ENCODE data around the gene SPEG.

SPEG gene

DNA sequence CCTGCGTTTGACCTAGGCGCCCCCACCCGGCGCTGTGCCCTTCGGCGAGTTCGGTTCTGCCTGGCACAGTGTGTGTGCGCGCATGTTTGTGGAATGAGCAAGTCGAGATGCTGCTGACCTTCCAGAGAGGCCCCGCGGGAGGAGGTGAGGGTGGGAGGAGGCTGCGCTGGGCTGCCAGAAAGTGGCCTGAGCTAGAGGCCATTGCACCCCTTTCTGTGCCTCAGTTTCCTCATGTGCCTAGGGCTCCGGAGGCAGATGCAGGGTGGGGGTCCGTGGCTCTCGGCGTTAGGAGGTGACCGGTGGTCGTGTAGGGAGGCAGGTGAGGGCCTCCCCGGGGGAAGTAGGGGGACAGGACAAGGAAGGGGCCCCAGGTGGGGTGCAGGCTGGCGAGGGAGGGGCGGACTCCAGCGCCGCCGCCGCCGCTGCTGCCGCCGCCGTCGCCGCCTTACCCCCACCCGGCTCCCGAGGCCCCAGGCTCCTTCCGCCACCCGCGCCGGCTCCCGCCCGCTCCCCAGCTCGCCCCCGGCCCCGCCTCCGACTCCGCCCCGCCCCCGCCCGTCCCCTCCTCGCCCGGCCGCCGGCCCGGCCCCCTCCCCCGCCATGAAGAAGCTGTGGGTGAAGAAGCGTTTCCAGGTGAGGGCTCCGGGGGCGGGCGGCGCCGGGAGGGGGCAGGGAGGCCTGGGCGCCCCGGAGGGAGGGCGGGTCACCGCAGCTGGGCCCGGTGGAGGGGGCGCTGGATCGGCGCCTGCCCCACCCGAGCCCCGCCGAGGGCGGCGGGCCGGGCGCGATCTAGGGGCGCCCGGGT lies 7.0 kb downstream of the SPEG start:
- H3K4me3 ChIP-seq (ENCODE audit: low read depth, low read length) = peak overlapping the region; percentile 63
- no peaks in the 10 kb centered on the region for H3K9me3 ChIP-seq
- TF ChIP-seq, protein P1, sequence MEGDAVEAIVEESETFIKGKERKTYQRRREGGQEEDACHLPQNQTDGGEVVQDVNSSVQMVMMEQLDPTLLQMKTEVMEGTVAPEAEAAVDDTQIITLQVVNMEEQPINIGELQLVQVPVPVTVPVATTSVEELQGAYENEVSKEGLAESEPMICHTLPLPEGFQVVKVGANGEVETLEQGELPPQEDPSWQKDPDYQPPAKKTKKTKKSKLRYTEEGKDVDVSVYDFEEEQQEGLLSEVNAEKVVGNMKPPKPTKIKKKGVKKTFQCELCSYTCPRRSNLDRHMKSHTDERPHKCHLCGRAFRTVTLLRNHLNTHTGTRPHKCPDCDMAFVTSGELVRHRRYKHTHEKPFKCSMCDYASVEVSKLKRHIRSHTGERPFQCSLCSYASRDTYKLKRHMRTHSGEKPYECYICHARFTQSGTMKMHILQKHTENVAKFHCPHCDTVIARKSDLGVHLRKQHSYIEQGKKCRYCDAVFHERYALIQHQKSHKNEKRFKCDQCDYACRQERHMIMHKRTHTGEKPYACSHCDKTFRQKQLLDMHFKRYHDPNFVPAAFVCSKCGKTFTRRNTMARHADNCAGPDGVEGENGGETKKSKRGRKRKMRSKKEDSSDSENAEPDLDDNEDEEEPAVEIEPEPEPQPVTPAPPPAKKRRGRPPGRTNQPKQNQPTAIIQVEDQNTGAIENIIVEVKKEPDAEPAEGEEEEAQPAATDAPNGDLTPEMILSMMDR (IDR thresholded peaks at IDR 0.05; ENCODE audit: low read depth, low read length) = no peak
- no peaks in the 10 kb centered on the region for H3K27me3 ChIP-seq
- H3K4me1 ChIP-seq = peaks cover 28% of the 10 kb centered on the region
- H3K36me3 ChIP-seq = peaks cover 8% of the 10 kb centered on the region; the same call in 1 of the 2 replicates
- peak; percentile 82 for DNase-seq

DNA sequence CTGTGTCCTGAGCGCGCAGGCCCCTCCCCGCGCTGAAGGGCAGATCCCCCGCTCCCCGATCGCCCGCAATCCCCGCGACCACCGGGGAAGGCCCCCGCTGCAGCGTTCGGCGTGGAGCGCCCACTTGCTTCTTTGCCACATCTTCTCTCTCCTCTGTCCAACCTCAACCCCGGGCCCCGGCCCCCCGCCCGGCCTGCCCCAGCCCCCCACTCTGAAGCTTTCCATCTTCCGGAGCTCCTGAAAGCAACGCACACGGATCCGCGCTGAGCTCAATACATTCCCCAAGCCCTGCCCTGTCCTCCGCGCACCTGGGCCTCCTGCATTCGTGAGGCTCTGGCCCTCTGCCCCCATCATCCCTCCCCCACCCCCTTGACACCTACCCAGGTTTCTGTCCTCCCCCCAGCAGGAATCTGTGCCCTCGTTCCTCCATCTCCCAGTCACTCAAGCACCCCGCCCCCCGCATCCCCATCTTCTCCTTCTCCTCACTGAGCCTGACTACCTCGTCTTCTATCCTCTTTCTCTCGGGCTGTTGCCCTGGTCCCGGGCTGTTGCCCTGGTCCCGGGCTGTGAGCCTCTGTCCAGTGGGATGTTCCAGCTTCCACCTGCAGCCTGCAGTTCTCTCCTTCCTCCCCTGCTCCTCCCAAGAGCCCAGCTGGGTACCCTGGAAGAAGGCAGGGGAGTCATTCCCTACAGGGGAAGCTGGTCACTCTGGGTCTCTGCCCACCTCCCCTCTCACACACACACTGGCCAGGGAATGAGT lies 7.8 kb downstream of the SPEG start:
- TF ChIP-seq, protein P1 (IDR thresholded peaks at IDR 0.05; ENCODE audit: low read depth, low read length) = no peak
- Histone ChIP-seq H3K9me3 (no peaks in the 10 kb centered on the region), H3K27me3 (no peaks in the 10 kb centered on the region), H3K4me3 (ENCODE audit: low read depth, low read length) (peak overlapping the region; percentile 56), H3K36me3 (peaks cover 8% of the 10 kb centered on the region; the same call in 1 of the 2 replicates), H3K4me1 (peaks cover 32% of the 10 kb centered on the region)
- DNase-seq = no peak

DNA sequence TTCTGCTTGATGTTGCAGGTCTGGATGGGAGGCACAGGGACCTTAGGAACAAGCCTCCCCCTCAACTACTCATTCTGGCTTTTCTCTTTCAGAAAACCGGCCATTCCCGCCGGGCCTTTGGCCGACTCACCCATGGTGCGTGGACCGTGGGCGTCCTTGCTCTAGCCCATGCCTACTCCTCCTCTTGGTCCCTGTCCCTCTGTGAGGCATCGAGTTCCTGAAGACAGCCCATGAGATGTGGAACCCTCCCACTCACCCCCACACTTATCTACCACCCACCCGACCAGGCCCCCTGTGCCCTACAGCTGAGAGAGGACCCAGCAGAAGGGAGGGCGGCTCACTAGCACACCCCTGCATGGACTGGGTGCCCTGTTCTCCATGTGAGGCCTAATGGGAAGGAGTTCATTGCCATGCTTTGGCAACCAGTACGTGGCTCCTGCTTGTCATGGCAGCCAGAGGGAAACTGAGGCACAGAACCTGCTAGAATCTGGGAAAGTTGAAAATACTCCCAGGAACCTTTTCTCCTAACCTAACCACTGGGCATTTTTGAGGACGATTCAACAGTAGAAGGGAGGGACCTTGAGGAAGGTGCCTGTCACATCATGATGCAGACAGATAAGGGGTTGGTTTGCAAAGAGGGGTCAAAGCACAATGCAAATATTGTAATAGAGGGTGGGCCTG lies 8.5 kb downstream of the SPEG start:
- H3K9me3 ChIP-seq = no peaks in the 10 kb centered on the region
- peaks cover 32% of the 10 kb centered on the region for H3K4me1 ChIP-seq
- H3K36me3 ChIP-seq = peaks cover 15% of the 10 kb centered on the region
- peak overlapping the region; percentile 56 for H3K4me3 ChIP-seq (ENCODE audit: low read depth, low read length)
- no peaks in the 10 kb centered on the region for H3K27me3 ChIP-seq
- DNase-seq = no peak
- TF ChIP-seq, protein P1 (IDR thresholded peaks at IDR 0.05; ENCODE audit: low read depth, low read length) = no peak

DNA sequence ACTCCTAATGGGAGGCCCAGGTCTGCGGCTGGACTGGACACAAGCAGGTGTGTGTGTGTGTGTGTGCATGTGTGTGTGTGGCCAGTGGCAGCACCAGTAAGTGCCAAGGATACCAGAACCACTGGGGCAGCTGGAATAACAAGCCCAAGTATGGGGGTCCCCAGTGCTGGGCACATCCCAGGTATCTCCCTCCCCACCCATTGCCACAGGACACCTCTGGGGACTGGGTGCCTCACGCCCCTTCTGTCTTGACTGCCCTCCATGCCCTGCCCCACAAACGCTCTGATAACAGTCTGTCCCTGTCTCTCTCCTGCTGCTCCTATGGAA lies 9.0 kb downstream of the SPEG start:
- Histone ChIP-seq H3K9me3 (no peaks in the 10 kb centered on the region), H3K4me3 (ENCODE audit: low read depth, low read length) (peak overlapping the region; percentile 62), H3K4me1 (peaks cover 32% of the 10 kb centered on the region), H3K27me3 (no peaks in the 10 kb centered on the region), H3K36me3 (peaks cover 17% of the 10 kb centered on the region)
- DNase-seq = no peak
- TF ChIP-seq, protein P1 (IDR thresholded peaks at IDR 0.05; ENCODE audit: low read depth, low read length) = no peak

DNA sequence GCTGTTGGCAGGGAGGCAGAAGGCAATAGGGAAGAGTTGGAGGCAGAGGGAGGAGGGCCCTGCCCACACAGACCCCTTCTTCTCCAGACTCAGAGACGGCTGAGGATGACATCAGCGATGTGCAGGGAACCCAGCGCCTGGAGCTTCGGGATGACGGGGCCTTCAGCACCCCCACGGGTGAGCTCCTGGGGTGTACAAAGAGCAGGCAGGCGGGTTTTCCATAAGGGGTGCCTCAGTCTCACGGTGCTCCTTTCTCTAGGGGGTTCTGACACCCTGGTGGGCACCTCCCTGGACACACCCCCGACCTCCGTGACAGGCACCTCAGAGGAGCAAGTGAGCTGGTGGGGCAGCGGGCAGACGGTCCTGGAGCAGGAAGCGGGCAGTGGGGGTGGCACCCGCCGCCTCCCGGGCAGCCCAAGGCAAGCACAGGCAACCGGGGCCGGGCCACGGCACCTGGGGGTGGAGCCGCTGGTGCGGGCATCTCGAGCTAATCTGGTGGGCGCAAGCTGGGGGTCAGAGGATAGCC lies 10.0 kb downstream of the SPEG start:
- Histone ChIP-seq H3K36me3 (peaks cover 26% of the 10 kb centered on the region), H3K27me3 (no peaks in the 10 kb centered on the region)

More for the DNA sequence above, 10.0 kb downstream of the SPEG start:
- Histone ChIP-seq H3K4me1 (peaks cover 32% of the 10 kb centered on the region), H3K4me3 (ENCODE audit: low read depth, low read length) (peak overlapping the region; percentile 62), H3K9me3 (no peaks in the 10 kb centered on the region)
- DNase-seq = peak; percentile 75
- TF ChIP-seq, protein P1 (IDR thresholded peaks at IDR 0.05; ENCODE audit: low read depth, low read length) = no peak

Measured in BE2C (cell line).